AG10803 (cell line): Measurements from ENCODE around the gene HNRNPAB.

Source experiments
- DNase-seq: peaks from one replicate; pipeline ENCODE4 v3.0.0; 2010; ENCODE audit warnings: low read depth
- H3K4me3 ChIP-seq: 2 replicates; pipeline ENCODE4 v1.5.1; 2011; ENCODE audit warnings: mild to moderate bottlenecking, low read length, control low read depth
- CTCF ChIP-seq: conservative IDR thresholded peaks from 2 replicates; pipeline ENCODE4 v1.5.1; 2011; ENCODE audit warnings: mild to moderate bottlenecking, low read length, control low read depth, inconsistent platforms

Gene HNRNPAB

GRCh38 chr5:178256746-178257145 lies 52.4 kb downstream of the HNRNPAB start:
- no peak for DNase-seq
- TF ChIP-seq CTCF: no peak
- H3K4me3 ChIP-seq: no peak overlapping the region

GRCh38 chr5:178257650-178258049 lies 53.3 kb downstream of the HNRNPAB start:
- no peak for TF ChIP-seq CTCF

GRCh38 chr5:178259623-178260536 lies 55.5 kb downstream of the HNRNPAB start:
- DNase-seq: no peak
- no peak overlapping the region for H3K4me3 ChIP-seq
- no peak for TF ChIP-seq CTCF

More at GRCh38 chr5:178257650-178258049, 53.3 kb downstream of the HNRNPAB start:
- DNase-seq: no peak
- no peak overlapping the region for H3K4me3 ChIP-seq
